GM12878 (cell line): ENCODE results near the gene C1orf198. TPM values are rescaled to one million over a fixed set of nuclear protein-coding genes. Genes with fewer than 3 reads are reported as not detected.

Source experiments
- ATAC-seq: fragments of 200-7000 bp; cut with Tn5 transposase; 3 replicates; pipeline ENCODE4 v1.9.1; 2020; ENCODE audit warnings: mild to moderate bottlenecking, moderate library complexity
- BruUV-seq: library from RNA; stranded (reverse); fragments of 400-500 nt; replicated peaks from 2 replicates; lab custom pipeline; 2021; lab: Mats Ljungman, UMichigan
- CTCF ChIA-PET: fragments of 300-600 bp; sonication (Branson Sonifier 250); formaldehyde crosslinking; extraction: SDS; loops from one replicate; lab custom pipeline; 2021; ENCODE audit warnings: inconsistent platforms; lab: Yijun Ruan, JAX
- POLR2A ChIA-PET: fragments of 350-600 bp; formaldehyde crosslinking; extraction: SDS; loops from one replicate; lab custom pipeline; 2021; ENCODE audit warnings: inconsistent platforms; lab: Charles Lee
- RAD21 ChIA-PET: fragments of 300-600 bp; sonication (Branson Sonifier 250); formaldehyde crosslinking; loops from one replicate; lab custom pipeline; 2023; ENCODE audit warnings: antibody characterized with exemption; ENCODE audit not compliant: unreplicated experiment; lab: Charles Lee
- SMC1A ChIA-PET: fragments of 300-600 bp; sonication (Branson Sonifier 250); formaldehyde crosslinking; loops from one replicate; lab custom pipeline; 2023; ENCODE audit not compliant: unreplicated experiment, uncharacterized antibody; lab: Charles Lee
- DNase-seq: peaks from one replicate; pipeline ENCODE4 v3.0.0-alpha.2; 2011; ENCODE audit warnings: low read depth, low spot score
- FAIRE-seq: peaks from 3 replicates; lab custom pipeline; 2011; peaks lifted over from hg19 to GRCh38; lab: Jason Lieb, UNC
- H2AFZ ChIP-seq: 2 replicates; pipeline ENCODE4 v1.6.0; 2011; ENCODE audit warnings: low read depth, low read length, control low read depth; ENCODE audit not compliant: control insufficient read depth
- H3K27ac ChIP-seq: 2 replicates; pipeline ENCODE4 v1.5.1; 2011; ENCODE audit warnings: control low read depth; ENCODE audit not compliant: control insufficient read depth, insufficient read depth
- H3K27me3 ChIP-seq, 2 experiments: replicated peaks in 1 of 2; 2 replicates each; pipeline versions ENCODE4 v1.6.0 to v1.6.1; 2011; ENCODE audit warnings: low read length in 1 of 2; ENCODE audit not compliant: control insufficient read depth in 2 of 2, insufficient read depth in 2 of 2
- H3K36me3 ChIP-seq, 2 experiments: 2 replicates each; pipeline ENCODE4 v1.5.1; 2011; ENCODE audit warnings: low read length in 1 of 2; ENCODE audit not compliant: control insufficient read depth in 2 of 2, insufficient read depth in 2 of 2
- H3K4me1 ChIP-seq: 2 replicates; pipeline ENCODE4 v1.6.1; 2011; ENCODE audit warnings: mild to moderate bottlenecking, low read length, moderate library complexity, mixed read lengths; ENCODE audit not compliant: control insufficient read depth, insufficient read depth
- H3K4me2 ChIP-seq: 2 replicates; pipeline ENCODE4 v1.6.0; 2011; ENCODE audit warnings: control low read depth; ENCODE audit not compliant: control insufficient read depth, insufficient read depth
- H3K4me3 ChIP-seq: fragments of 200-600 bp; sonication (generic); 2 replicates; pipeline ENCODE4 v1.5.1; 2016
- H3K79me2 ChIP-seq: 2 replicates; pipeline ENCODE4 v1.6.0; 2011; ENCODE audit warnings: low read length; ENCODE audit not compliant: control insufficient read depth, insufficient read depth
- H3K9ac ChIP-seq: 2 replicates; pipeline ENCODE4 v1.8.0; 2011; ENCODE audit warnings: low read length, control low read depth, mixed read lengths; ENCODE audit not compliant: control insufficient read depth, insufficient read depth
- H3K9me3 ChIP-seq: replicated peaks from 3 replicates; pipeline ENCODE4 v1.5.1; 2011; ENCODE audit warnings: mild to moderate bottlenecking, low read length; ENCODE audit not compliant: control insufficient read depth, insufficient read depth
- H4K20me1 ChIP-seq: 2 replicates; pipeline ENCODE4 v1.6.0; 2011; ENCODE audit not compliant: control insufficient read depth, insufficient read depth
- BRCA1 ChIP-seq: IDR thresholded peaks from 2 replicates; pipeline ENCODE4 v1.6.1; 2011; ENCODE audit warnings: low read depth, low read length, improper control_type of control experiment
- CUX1 ChIP-seq: IDR thresholded peaks from 2 replicates; pipeline ENCODE4 v1.6.1; 2012; ENCODE audit warnings: improper control_type of control experiment, low read depth, low read length; ENCODE audit not compliant: insufficient replicate concordance
- FOS ChIP-seq: IDR thresholded peaks from 3 replicates; pipeline ENCODE4 v1.6.1; 2011; ENCODE audit warnings: borderline replicate concordance; ENCODE audit not compliant: insufficient read length; ENCODE audit errors: extremely low read depth
- HCFC1 ChIP-seq: fragments of 150-350 bp; IDR thresholded peaks from 2 replicates; pipeline ENCODE4 v1.6.1; 2014; ENCODE audit warnings: low read length
- HDAC6 ChIP-seq: fragments of 200-600 bp; sonication (generic); IDR thresholded peaks from one replicate; pipeline ENCODE4 v1.8.0; 2017; ENCODE audit warnings: antibody characterized with exemption; ENCODE audit not compliant: unreplicated experiment
- KAT2A ChIP-seq: conservative IDR thresholded peaks from 2 replicates; pipeline ENCODE4 v1.6.1; 2011; ENCODE audit warnings: low read depth, low read length; ENCODE audit not compliant: control insufficient read depth
- NRF1 ChIP-seq: conservative IDR thresholded peaks from 2 replicates; pipeline ENCODE4 v1.6.1; 2011; ENCODE audit warnings: mild to moderate bottlenecking, low read depth, low read length, improper control_type of control experiment
- RBBP5 ChIP-seq: fragments of 200-600 bp; sonication (generic); conservative IDR thresholded peaks from 2 replicates; pipeline ENCODE4 v1.6.1; 2016
- RELA ChIP-seq: fragments of 450-650 bp; IDR thresholded peaks from 2 replicates; pipeline ENCODE4 v1.8.0; 2014; ENCODE audit warnings: borderline replicate concordance; ENCODE audit not compliant: partially characterized antibody
- RUNX3 ChIP-seq: IDR thresholded peaks from 2 replicates; pipeline ENCODE4 v1.6.1; 2012; ENCODE audit warnings: low read length, inconsistent platforms
- SPI1 ChIP-seq: IDR thresholded peaks from 2 replicates; pipeline ENCODE4 v1.6.1; 2011; ENCODE audit warnings: low read depth, mild to moderate bottlenecking, low read length, moderate library complexity, borderline replicate concordance; ENCODE audit not compliant: insufficient read depth
- SUZ12 ChIP-seq: fragments of 200-600 bp; sonication (generic); IDR thresholded peaks from one replicate; pipeline ENCODE4 v1.6.1; 2018; ENCODE audit warnings: antibody characterized with exemption, mild to moderate bottlenecking; ENCODE audit not compliant: unreplicated experiment
- TCF12 ChIP-seq: IDR thresholded peaks from 2 replicates; pipeline ENCODE4 v1.6.1; 2011; ENCODE audit warnings: low read depth, mild to moderate bottlenecking, low read length
- USF1 ChIP-seq: IDR thresholded peaks from 2 replicates; pipeline ENCODE4 v1.6.1; 2011; ENCODE audit warnings: borderline replicate concordance, low read depth, mild to moderate bottlenecking, moderate library complexity, mixed read lengths, low read length; ENCODE audit not compliant: insufficient read depth; ENCODE audit errors: extremely low read length
- ZNF592 ChIP-seq: fragments of 450-650 bp; IDR thresholded peaks from 2 replicates; pipeline ENCODE4 v1.6.1; 2017; ENCODE audit warnings: mild to moderate bottlenecking, moderate library complexity
- WGBS: methylation state at CpG from one replicate; pipeline ENCODE4 v1.1.6; 2016; ENCODE audit warnings: low lambda C conversion rate; ENCODE audit not compliant: insufficient replicate concordance, insufficient coverage; ENCODE audit errors: missing lambda C conversion rate; 5-methylcytosine and 5-hydroxymethylcytosine counted together
- in situ Hi-C: fragments of 300-500 bp; cut with MboI; formaldehyde crosslinking; loops from 9 replicates; pipeline ENCODE4 v1.14.3; 2018; ENCODE audit warnings: mixed read lengths
- intact Hi-C: fragments of 100-400 bp; cut with micrococcal nuclease; formaldehyde crosslinking; loops from one replicate; pipeline ENCODE4 v1.14.2; 2022; ENCODE audit not compliant: unreplicated experiment
- polyA plus RNA-seq, 11 experiments: library from polyadenylated mRNA; depleted of rRNA in 4 of 11; unstranded in 6 of 11; stranded (reverse) in 5 of 11; fragments of >200 nt; fragmentation: Nextera tagmentation in 4 of 11; fragmentation: Illumina TruSeq in 1 of 11; extraction: Ambion mirVana in 4 of 11; extraction: Trizol in 1 of 11; gene quantifications; 1 replicate in 1 of 11; 2 replicates in 10 of 11; pipeline versions ENCODE4 v1.2.1 to v1.2.3, GENCODE V29; 2011 to 2016; ENCODE audit warnings: inconsistent platforms in 2 of 11, missing spikeins in 2 of 11, low read depth in 1 of 11
- total RNA-seq, 4 experiments: library from RNA; depleted of rRNA in 3 of 4; stranded (reverse); fragments of >200 nt in 3 of 4; fragmentation: Illumina TruSeq in 1 of 4; extraction: Trizol in 1 of 4; gene quantifications; 2 replicates each; pipeline versions ENCODE4 v1.2.1 to v1.2.3, GENCODE V29; 2013 to 2021

Gene C1orf198
- total and polyA plus RNA-seq, 10 of the 15 experiments (the other 5 are each of a cell fraction or from before 2014, with no cell fraction given): 0.16 to 2.8 (median 1.1) TPM

- ChIA-PET RAD21 (no interaction called here), POLR2A (no interaction called here), CTCF (interaction anchor here (0.7 kb wide), 1 partner anchor 32 kb away, joined by 3 read pairs; no protein-coding TSS in a partner anchor), SMC1A (no interaction called here)
- Histone ChIP-seq H2AFZ (no peak overlapping the region), H4K20me1 (no peaks in the 10 kb centered on the region), H3K27ac (no peak overlapping the region), H3K36me3 (no peaks in the 10 kb centered on the region), H3K9me3 (no peaks in the 10 kb centered on the region), H3K27me3 (no peaks in the 10 kb centered on the region), H3K79me2 (no peaks in the 10 kb centered on the region), H3K4me1 (no peaks in the 10 kb centered on the region), H3K4me3 (no peak overlapping the region), H3K9ac (no peak overlapping the region), H3K4me2 (no peak overlapping the region)
- FAIRE-seq (no peak), ATAC-seq (no peak), DNase-seq (no peak)
- intact Hi-C loops (no loop called here), in situ Hi-C loops (no loop called here)
- 26% methylated on average over 2 of the region's 2 CpGs for WGBS
- BruUV-seq: no TSS peak
- TF ChIP-seq HDAC6: no peak
- no peak for TF ChIP-seq BRCA1
- no peak for TF ChIP-seq RELA
- TF ChIP-seq NRF1: no peak
- TF ChIP-seq SUZ12: no peak
- no peak for TF ChIP-seq RBBP5
- TF ChIP-seq HCFC1: no peak
- no peak for TF ChIP-seq KAT2A
- no peak for TF ChIP-seq ZNF592
- no peak for TF ChIP-seq USF1
- no peak for TF ChIP-seq SPI1
- TF ChIP-seq FOS: no peak
- TF ChIP-seq CUX1: no peak
- no peak for TF ChIP-seq RUNX3
- TF ChIP-seq TCF12: no peak
Observed at GRCh38 chr1:230804396-230804795, 63.9 kb downstream of the C1orf198 start.
